Uterine smooth muscle cell (primary cell): Measurements from ENCODE around the gene MUC15. TPM values are rescaled to one million over a fixed set of nuclear protein-coding genes. Genes with fewer than 3 reads are reported as not detected.

Experiments
- total RNA-seq: library from RNA; depleted of rRNA; stranded (reverse); fragments of >200 nt; gene quantifications from 2 replicates; pipeline ENCODE4 v1.2.3, GENCODE V29; 2014

The MUC15 gene, protein sequence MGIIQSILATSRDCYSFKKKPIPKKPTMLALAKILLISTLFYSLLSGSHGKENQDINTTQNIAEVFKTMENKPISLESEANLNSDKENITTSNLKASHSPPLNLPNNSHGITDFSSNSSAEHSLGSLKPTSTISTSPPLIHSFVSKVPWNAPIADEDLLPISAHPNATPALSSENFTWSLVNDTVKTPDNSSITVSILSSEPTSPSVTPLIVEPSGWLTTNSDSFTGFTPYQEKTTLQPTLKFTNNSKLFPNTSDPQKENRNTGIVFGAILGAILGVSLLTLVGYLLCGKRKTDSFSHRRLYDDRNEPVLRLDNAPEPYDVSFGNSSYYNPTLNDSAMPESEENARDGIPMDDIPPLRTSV
- total RNA-seq = not detected in 2 replicates

DNA sequence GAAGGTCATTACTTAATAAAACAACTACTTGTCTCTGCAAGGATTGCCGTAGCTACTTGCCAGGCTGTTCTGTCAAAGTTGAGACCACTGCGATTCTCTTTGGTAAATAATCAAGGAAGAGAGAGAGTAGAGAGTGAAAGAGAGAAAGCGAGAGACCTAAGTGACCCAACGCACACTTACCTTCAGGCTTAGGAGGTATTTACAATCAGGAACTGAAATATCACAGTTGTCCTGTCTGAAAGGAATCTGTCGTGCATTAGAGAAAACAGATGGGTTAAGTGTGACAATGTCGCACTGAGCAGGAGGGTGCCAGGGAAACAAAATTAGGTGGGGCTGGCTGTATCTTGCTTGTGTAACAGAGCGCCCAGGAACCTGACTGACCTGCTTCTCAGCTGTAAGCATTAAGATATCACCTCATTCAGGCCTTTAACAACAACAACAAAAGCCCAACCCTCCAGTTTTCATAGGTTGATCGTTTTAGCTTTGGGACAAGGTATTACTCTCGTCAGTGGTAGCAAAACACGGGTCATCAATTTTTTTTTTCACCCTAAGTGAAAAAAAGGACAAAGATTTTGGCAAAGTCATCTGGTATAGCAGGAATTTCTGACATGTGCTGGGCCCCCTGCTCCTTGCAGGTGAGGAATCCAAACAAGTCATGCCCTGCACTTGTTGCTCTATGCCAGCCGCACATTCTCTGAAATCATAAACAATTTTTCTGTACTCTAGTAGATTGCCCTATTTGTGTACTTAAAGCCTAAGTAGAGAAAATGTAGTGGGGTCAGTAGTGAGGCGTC, at the start of gene MUC15:
MUC15 (minus strand) TSS at position 403 of the 794 bp plus-strand sequence. CDS start 5,169 bp downstream, outside the sequence.

Other genes with a start within 250 kb of the MUC15 start
- 1.00 and 1.2 TPM in 2 replicates for gene ANO3, start 240.1 kb downstream of the MUC15 start, total RNA-seq
- gene SLC5A12, start 149.8 kb upstream of the MUC15 start, total RNA-seq = not detected in 2 replicates